Measurements from ENCODE around the gene KSR1.

DNA sequence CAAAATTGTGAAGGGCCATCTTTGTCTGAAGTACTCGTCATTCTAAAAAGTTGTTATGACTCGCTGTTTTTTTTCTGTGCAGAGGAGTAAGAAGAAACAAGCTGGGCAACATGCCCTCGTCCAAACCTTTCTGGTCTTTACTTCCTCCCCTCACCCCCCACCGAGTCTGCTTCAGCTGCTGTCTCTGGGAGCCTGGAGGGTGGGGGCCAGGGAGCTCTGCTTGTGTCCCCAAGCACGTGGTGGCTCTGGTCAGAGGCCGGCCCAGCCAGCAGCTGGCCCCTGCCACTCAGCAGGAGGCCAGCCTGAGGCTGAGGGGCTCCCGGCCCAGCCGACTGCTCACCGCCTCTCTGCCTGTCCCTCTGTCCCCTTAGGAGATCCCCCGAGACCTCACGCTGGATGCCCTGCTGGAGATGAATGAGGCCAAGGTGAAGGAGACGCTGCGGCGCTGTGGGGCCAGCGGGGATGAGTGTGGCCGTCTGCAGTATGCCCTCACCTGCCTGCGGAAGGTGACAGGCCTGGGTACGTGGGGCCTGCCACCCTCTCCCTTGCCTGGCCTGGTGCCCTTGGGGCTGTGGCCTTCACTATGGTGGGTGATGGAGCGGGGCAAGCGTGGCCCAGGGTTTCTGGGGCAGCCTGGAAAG lies 121.0 kb downstream of the KSR1 start:
- TF ChIP-seq, protein P1, sequence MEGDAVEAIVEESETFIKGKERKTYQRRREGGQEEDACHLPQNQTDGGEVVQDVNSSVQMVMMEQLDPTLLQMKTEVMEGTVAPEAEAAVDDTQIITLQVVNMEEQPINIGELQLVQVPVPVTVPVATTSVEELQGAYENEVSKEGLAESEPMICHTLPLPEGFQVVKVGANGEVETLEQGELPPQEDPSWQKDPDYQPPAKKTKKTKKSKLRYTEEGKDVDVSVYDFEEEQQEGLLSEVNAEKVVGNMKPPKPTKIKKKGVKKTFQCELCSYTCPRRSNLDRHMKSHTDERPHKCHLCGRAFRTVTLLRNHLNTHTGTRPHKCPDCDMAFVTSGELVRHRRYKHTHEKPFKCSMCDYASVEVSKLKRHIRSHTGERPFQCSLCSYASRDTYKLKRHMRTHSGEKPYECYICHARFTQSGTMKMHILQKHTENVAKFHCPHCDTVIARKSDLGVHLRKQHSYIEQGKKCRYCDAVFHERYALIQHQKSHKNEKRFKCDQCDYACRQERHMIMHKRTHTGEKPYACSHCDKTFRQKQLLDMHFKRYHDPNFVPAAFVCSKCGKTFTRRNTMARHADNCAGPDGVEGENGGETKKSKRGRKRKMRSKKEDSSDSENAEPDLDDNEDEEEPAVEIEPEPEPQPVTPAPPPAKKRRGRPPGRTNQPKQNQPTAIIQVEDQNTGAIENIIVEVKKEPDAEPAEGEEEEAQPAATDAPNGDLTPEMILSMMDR (IDR thresholded peaks at IDR 0.05) = no peak
- TF ChIP-seq POLR2A (IDR thresholded peaks at IDR 0.05) = no peak

All from uterus (tissue), 2 donors.